ENCODE measurements around the gene PYGO2. TPM values are rescaled to one million over a fixed set of nuclear protein-coding genes. Genes with fewer than 3 reads are reported as not detected.

The PYGO2 gene
- total and polyA plus RNA-seq, 2 donors from 2014 or later = 26.9 to 32.8 TPM

- Histone ChIP-seq H3K4me3 (ENCODE audit: low read length in 3 of 3) (no peak overlapping the region), H3K27ac (ENCODE audit: low read depth in 2 of 2, low read length in 2 of 2) (peak overlapping the region in 1 of 2 donors; percentile 5), H3K9ac (ENCODE audit: low read length in 3 of 3) (no peak overlapping the region), H3K4me1 (ENCODE audit: control insufficient read depth in 2 of 3, insufficient read depth in 2 of 3, low read depth in 1 of 3, low read length in 3 of 3) (peaks cover 0 to 33% (median 15%) of the 10 kb centered on the region in 3 donors), H3K36me3 (ENCODE audit: control insufficient read depth in 2 of 3, insufficient read depth in 3 of 3, low read length in 3 of 3) (no peaks in the 10 kb centered on the region), H3K9me3 (ENCODE audit: control insufficient read depth in 2 of 3, insufficient read depth in 1 of 3, low read length in 3 of 3) (no peaks in the 10 kb centered on the region), H3K27me3 (ENCODE audit: control insufficient read depth, insufficient read depth, low read length) (no peaks in the 10 kb centered on the region)
- intact Hi-C loops (cut with DNase I) = no loop called here
- DNase-seq (peak in 1 of 5 donors; percentile 41), FAIRE-seq (no peak)
- TF ChIP-seq, protein P1, sequence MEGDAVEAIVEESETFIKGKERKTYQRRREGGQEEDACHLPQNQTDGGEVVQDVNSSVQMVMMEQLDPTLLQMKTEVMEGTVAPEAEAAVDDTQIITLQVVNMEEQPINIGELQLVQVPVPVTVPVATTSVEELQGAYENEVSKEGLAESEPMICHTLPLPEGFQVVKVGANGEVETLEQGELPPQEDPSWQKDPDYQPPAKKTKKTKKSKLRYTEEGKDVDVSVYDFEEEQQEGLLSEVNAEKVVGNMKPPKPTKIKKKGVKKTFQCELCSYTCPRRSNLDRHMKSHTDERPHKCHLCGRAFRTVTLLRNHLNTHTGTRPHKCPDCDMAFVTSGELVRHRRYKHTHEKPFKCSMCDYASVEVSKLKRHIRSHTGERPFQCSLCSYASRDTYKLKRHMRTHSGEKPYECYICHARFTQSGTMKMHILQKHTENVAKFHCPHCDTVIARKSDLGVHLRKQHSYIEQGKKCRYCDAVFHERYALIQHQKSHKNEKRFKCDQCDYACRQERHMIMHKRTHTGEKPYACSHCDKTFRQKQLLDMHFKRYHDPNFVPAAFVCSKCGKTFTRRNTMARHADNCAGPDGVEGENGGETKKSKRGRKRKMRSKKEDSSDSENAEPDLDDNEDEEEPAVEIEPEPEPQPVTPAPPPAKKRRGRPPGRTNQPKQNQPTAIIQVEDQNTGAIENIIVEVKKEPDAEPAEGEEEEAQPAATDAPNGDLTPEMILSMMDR (IDR thresholded peaks at IDR 0.05; ENCODE audit: borderline replicate concordance, extremely low read depth, insufficient read depth) = no peak
These were observed 22.8 kb downstream of the PYGO2 start for GRCh38 chr1:154938604-154939399.

DNA sequence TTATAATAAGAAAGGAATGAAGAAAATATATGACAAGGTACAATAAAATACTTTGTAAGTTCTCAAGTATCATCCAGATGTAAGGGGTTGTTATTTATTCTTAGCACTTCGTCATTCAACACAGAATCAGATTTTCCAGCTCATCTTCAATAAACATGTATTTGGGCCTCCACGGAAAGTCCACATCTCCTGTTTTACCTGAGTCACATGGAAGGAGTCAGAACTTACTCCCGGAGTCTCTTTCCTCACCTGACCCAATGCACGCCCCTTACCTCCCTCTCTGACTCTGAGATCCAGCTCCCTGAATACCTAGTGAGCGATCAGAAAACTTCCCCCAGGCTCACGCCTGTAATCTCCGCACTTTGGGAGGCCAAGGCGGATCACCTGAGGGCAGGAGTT is 23.6 kb downstream of the PYGO2 start:
- no peaks in the 10 kb centered on the region for H3K27me3 ChIP-seq (ENCODE audit: control insufficient read depth, insufficient read depth, low read length)
- DNase-seq (no peak), FAIRE-seq (no peak)
- peaks cover 0 to 30% (median 15%) of the 10 kb centered on the region in 3 donors for H3K4me1 ChIP-seq (ENCODE audit: control insufficient read depth in 2 of 3, insufficient read depth in 2 of 3, low read depth in 1 of 3, low read length in 3 of 3)
- intact Hi-C loops (cut with DNase I) = no loop called here
- no peaks in the 10 kb centered on the region for H3K9me3 ChIP-seq (ENCODE audit: control insufficient read depth in 2 of 3, insufficient read depth in 1 of 3, low read length in 3 of 3)
- H3K36me3 ChIP-seq (ENCODE audit: control insufficient read depth in 2 of 3, insufficient read depth in 3 of 3, low read length in 3 of 3) = no peaks in the 10 kb centered on the region
- peak overlapping the region; percentile 100 for H3K27ac ChIP-seq (ENCODE audit: low read depth in 2 of 2, low read length in 2 of 2)
- H3K9ac ChIP-seq (ENCODE audit: low read length in 3 of 3) = peak overlapping the region; percentile 48 to 99 (median 92)
- H3K4me3 ChIP-seq (ENCODE audit: low read length in 3 of 3) = peak overlapping the region in 1 of 3 donors; percentile 82
- TF ChIP-seq, protein P1 (IDR thresholded peaks at IDR 0.05; ENCODE audit: borderline replicate concordance, extremely low read depth, insufficient read depth) = no peak

GRCh38 chr1:154937085-154937987 is 24.2 kb downstream of the PYGO2 start:
- H3K4me1 ChIP-seq (ENCODE audit: control insufficient read depth in 2 of 3, insufficient read depth in 2 of 3, low read depth in 1 of 3, low read length in 3 of 3) = peaks cover 0 to 26% (median 11%) of the 10 kb centered on the region in 3 donors
- no peaks in the 10 kb centered on the region for H3K27me3 ChIP-seq (ENCODE audit: control insufficient read depth, insufficient read depth, low read length)
- intact Hi-C loops (cut with DNase I) = no loop called here
- no peaks in the 10 kb centered on the region for H3K9me3 ChIP-seq (ENCODE audit: control insufficient read depth in 2 of 3, insufficient read depth in 1 of 3, low read length in 3 of 3)
- no peak for FAIRE-seq
- H3K36me3 ChIP-seq (ENCODE audit: control insufficient read depth in 2 of 3, insufficient read depth in 3 of 3, low read length in 3 of 3) = no peaks in the 10 kb centered on the region
- TF ChIP-seq, protein P1 (IDR thresholded peaks at IDR 0.05; ENCODE audit: borderline replicate concordance, extremely low read depth, insufficient read depth) = no peak
- H3K9ac ChIP-seq (ENCODE audit: low read length in 3 of 3) = peak overlapping the region; percentile 48 to 99 (median 92)
- peak overlapping the region; percentile 100 for H3K27ac ChIP-seq (ENCODE audit: low read depth in 2 of 2, low read length in 2 of 2)
- DNase-seq = peak; percentile 93 to 97 (median 97)
- peak overlapping the region; percentile 82 to 98 (median 91) for H3K4me3 ChIP-seq (ENCODE audit: low read length in 3 of 3)

Data from kidney (tissue), 14 donors.